K562 (cell line): Measurements from ENCODE around the gene UQCC5. TPM values are rescaled to one million over a fixed set of nuclear protein-coding genes. Genes with fewer than 3 reads are reported as not detected.

Experiments
- ADNP ChIP-seq: fragments of 200-800 bp; sonication (Bioruptor generic); IDR thresholded peaks from 2 replicates; pipeline ENCODE4 v1.6.1; 2016; ENCODE audit warnings: missing genetic modification characterization, missing compliant biosample characterization
- DPF2 ChIP-seq: fragments of 450-650 bp; IDR thresholded peaks from 2 replicates; pipeline ENCODE4 v1.6.1; 2016
- HMG20A ChIP-seq: fragments of 450-650 bp; formaldehyde crosslinking; conservative IDR thresholded peaks from 2 replicates; pipeline ENCODE4 v1.4.0; 2020; ENCODE audit warnings: mild to moderate bottlenecking, mixed read lengths
- KLF6 ChIP-seq: fragments of 250-450 bp; sonication (Bioruptor Pico); IDR thresholded peaks from 2 replicates; pipeline ENCODE4 v1.4.0; 2020; ENCODE audit warnings: mild to moderate bottlenecking, moderate library complexity, borderline replicate concordance
- MAZ ChIP-seq, 2 experiments: fragments of 450-650 bp in 1 of 2; sonication (generic) in 1 of 2; formaldehyde crosslinking; IDR thresholded peaks in 1 of 2; conservative IDR thresholded peaks in 1 of 2; 2 replicates each; pipeline versions ENCODE4 v1.4.0 to v1.5.0; 2020; ENCODE audit warnings: mild to moderate bottlenecking in 1 of 2, missing genetic modification reagents in 1 of 2
- ZNF3 ChIP-seq: fragments of 250-450 bp; sonication (Bioruptor Pico); IDR thresholded peaks from 2 replicates; pipeline ENCODE4 v1.5.0; 2021; ENCODE audit warnings: mild to moderate bottlenecking, moderate library complexity
- ZNF551 ChIP-seq: fragments of 250-450 bp; sonication (Bioruptor Pico); IDR thresholded peaks from 2 replicates; pipeline ENCODE4 v1.5.0; 2021; ENCODE audit warnings: mild to moderate bottlenecking, moderate library complexity
- ZNF696 ChIP-seq: fragments of 250-450 bp; sonication (Bioruptor Pico); conservative IDR thresholded peaks from 2 replicates; pipeline ENCODE4 v1.4.0; 2020; ENCODE audit warnings: mild to moderate bottlenecking, moderate library complexity
- polyA plus RNA-seq, 8 experiments: library from polyadenylated mRNA; depleted of rRNA in 4 of 8; stranded (reverse) in 5 of 8; unstranded in 3 of 8; fragments of >200 nt; fragmentation: Nextera tagmentation in 2 of 8; fragmentation: Illumina TruSeq in 1 of 8; extraction: Ambion mirVana in 2 of 8; extraction: Trizol in 1 of 8; gene quantifications; 2 replicates each; pipeline versions ENCODE4 v1.2.1 to v1.2.3, GENCODE V29; 2011 to 2014; ENCODE audit warnings: inconsistent platforms in 1 of 8, missing spikeins in 1 of 8
- total RNA-seq, 7 experiments: library from RNA; depleted of rRNA in 6 of 7; stranded (reverse); fragments of >200 nt in 6 of 7; fragmentation: Illumina TruSeq in 2 of 7; extraction: Trizol in 2 of 7; gene quantifications; 2 replicates each; pipeline versions ENCODE4 v1.2.1 to v1.2.3, GENCODE V29; 2011 to 2021; ENCODE audit warnings: low replicate concordance in 1 of 7
- TF ChIP-seq, protein P1 (sequence below): fragments of 450-650 bp; IDR thresholded peaks from 2 replicates; pipeline ENCODE4 v1.6.1; 2016; ENCODE audit warnings: low read depth, mild to moderate bottlenecking, moderate library complexity
- TF ChIP-seq, protein P2 (sequence below), 2 experiments: fragments of 450-650 bp in 1 of 2; sonication (generic) in 1 of 2; formaldehyde crosslinking in 1 of 2; IDR thresholded peaks in 1 of 2; conservative IDR thresholded peaks in 1 of 2; 2 replicates each; pipeline versions ENCODE4 v1.6.1 to v1.8.1; 2016 to 2023; ENCODE audit warnings: mild to moderate bottlenecking in 2 of 2, moderate library complexity in 2 of 2, inconsistent platforms in 1 of 2, missing genetic modification reagents in 1 of 2
- TF ChIP-seq, protein P3 (sequence below): sonication (generic); formaldehyde crosslinking; IDR thresholded peaks from 2 replicates; pipeline ENCODE4 v1.8.0; 2022; ENCODE audit warnings: mild to moderate bottlenecking, low read depth, missing genetic modification reagents
- TF ChIP-seq, protein P4 (sequence below): fragments of 450-650 bp; IDR thresholded peaks from 2 replicates; pipeline ENCODE4 v1.6.1; 2018; ENCODE audit not compliant: partially characterized antibody
- TF ChIP-seq, protein P5 (sequence below): fragments of 250-450 bp; sonication (Bioruptor Pico); IDR thresholded peaks from 2 replicates; pipeline ENCODE4 v1.4.0; 2020

Gene UQCC5
- total and polyA plus RNA-seq, 9 of the 15 experiments (the other 6 are each of a cell fraction or from before 2014, with no cell fraction given) = 10.2 to 55.4 (median 33.8) TPM

DNA sequence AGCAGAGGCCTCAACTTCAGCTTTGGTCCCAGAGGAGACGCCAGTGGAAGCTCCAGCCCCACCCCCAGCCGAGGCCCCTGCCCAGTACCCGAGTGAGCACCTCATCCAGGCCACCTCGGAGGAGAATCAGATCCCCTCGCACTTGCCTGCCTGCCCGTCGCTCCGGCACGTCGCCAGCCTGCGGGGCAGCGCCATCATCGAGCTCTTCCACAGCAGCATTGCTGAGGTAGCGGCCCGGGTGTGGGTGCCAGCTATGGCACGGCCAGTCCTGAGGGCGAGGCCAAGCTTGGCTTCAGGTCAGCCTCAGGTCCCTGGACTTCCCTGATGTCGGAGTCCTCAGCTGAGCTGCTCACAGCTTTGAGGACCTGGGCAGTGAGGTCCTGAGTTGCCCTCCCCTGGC, 47.0 kb upstream of the UQCC5 start (continued):
- TF ChIP-seq, protein P1, sequence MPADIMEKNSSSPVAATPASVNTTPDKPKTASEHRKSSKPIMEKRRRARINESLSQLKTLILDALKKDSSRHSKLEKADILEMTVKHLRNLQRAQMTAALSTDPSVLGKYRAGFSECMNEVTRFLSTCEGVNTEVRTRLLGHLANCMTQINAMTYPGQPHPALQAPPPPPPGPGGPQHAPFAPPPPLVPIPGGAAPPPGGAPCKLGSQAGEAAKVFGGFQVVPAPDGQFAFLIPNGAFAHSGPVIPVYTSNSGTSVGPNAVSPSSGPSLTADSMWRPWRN = no peak
- TF ChIP-seq, protein P2, sequence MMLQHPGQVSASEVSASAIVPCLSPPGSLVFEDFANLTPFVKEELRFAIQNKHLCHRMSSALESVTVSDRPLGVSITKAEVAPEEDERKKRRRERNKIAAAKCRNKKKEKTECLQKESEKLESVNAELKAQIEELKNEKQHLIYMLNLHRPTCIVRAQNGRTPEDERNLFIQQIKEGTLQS (IDR thresholded peaks at IDR 0.05) = no peak
- TF ChIP-seq, protein P2 (CRISPR knock-in tag; conservative IDR thresholded peaks at IDR 0.05) = no peak
- no peak for TF ChIP-seq ADNP
- TF ChIP-seq ZNF3 (CRISPR knock-in tag) = no peak
- TF ChIP-seq DPF2 = no peak
- TF ChIP-seq, protein P3, sequence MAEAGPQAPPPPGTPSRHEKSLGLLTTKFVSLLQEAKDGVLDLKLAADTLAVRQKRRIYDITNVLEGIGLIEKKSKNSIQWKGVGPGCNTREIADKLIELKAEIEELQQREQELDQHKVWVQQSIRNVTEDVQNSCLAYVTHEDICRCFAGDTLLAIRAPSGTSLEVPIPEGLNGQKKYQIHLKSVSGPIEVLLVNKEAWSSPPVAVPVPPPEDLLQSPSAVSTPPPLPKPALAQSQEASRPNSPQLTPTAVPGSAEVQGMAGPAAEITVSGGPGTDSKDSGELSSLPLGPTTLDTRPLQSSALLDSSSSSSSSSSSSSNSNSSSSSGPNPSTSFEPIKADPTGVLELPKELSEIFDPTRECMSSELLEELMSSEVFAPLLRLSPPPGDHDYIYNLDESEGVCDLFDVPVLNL (CRISPR knock-in tag) = no peak
- TF ChIP-seq MAZ (CRISPR knock-in tag; conservative IDR thresholded peaks at IDR 0.05 in 1 of 2, IDR thresholded peaks at IDR 0.05 in 1 of 2) = no peak
- TF ChIP-seq, protein P4, sequence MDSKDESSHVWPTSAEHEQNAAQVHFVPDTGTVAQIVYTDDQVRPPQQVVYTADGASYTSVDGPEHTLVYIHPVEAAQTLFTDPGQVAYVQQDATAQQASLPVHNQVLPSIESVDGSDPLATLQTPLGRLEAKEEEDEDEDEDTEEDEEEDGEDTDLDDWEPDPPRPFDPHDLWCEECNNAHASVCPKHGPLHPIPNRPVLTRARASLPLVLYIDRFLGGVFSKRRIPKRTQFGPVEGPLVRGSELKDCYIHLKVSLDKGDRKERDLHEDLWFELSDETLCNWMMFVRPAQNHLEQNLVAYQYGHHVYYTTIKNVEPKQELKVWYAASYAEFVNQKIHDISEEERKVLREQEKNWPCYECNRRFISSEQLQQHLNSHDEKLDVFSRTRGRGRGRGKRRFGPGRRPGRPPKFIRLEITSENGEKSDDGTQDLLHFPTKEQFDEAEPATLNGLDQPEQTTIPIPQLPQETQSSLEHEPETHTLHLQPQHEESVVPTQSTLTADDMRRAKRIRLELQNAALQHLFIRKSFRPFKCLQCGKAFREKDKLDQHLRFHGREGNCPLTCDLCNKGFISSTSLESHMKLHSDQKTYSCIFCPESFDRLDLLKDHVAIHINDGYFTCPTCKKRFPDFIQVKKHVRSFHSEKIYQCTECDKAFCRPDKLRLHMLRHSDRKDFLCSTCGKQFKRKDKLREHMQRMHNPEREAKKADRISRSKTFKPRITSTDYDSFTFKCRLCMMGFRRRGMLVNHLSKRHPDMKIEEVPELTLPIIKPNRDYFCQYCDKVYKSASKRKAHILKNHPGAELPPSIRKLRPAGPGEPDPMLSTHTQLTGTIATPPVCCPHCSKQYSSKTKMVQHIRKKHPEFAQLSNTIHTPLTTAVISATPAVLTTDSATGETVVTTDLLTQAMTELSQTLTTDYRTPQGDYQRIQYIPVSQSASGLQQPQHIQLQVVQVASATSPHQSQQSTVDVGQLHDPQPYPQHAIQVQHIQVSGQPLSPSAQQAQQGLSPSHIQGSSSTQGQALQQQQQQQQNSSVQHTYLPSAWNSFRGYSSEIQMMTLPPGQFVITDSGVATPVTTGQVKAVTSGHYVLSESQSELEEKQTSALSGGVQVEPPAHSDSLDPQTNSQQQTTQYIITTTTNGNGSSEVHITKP = no peak
- TF ChIP-seq KLF6 (CRISPR knock-in tag) = no peak
- no peak for TF ChIP-seq ZNF551 (CRISPR knock-in tag)
- no peak for TF ChIP-seq HMG20A (CRISPR knock-in tag)
- TF ChIP-seq, protein P5, sequence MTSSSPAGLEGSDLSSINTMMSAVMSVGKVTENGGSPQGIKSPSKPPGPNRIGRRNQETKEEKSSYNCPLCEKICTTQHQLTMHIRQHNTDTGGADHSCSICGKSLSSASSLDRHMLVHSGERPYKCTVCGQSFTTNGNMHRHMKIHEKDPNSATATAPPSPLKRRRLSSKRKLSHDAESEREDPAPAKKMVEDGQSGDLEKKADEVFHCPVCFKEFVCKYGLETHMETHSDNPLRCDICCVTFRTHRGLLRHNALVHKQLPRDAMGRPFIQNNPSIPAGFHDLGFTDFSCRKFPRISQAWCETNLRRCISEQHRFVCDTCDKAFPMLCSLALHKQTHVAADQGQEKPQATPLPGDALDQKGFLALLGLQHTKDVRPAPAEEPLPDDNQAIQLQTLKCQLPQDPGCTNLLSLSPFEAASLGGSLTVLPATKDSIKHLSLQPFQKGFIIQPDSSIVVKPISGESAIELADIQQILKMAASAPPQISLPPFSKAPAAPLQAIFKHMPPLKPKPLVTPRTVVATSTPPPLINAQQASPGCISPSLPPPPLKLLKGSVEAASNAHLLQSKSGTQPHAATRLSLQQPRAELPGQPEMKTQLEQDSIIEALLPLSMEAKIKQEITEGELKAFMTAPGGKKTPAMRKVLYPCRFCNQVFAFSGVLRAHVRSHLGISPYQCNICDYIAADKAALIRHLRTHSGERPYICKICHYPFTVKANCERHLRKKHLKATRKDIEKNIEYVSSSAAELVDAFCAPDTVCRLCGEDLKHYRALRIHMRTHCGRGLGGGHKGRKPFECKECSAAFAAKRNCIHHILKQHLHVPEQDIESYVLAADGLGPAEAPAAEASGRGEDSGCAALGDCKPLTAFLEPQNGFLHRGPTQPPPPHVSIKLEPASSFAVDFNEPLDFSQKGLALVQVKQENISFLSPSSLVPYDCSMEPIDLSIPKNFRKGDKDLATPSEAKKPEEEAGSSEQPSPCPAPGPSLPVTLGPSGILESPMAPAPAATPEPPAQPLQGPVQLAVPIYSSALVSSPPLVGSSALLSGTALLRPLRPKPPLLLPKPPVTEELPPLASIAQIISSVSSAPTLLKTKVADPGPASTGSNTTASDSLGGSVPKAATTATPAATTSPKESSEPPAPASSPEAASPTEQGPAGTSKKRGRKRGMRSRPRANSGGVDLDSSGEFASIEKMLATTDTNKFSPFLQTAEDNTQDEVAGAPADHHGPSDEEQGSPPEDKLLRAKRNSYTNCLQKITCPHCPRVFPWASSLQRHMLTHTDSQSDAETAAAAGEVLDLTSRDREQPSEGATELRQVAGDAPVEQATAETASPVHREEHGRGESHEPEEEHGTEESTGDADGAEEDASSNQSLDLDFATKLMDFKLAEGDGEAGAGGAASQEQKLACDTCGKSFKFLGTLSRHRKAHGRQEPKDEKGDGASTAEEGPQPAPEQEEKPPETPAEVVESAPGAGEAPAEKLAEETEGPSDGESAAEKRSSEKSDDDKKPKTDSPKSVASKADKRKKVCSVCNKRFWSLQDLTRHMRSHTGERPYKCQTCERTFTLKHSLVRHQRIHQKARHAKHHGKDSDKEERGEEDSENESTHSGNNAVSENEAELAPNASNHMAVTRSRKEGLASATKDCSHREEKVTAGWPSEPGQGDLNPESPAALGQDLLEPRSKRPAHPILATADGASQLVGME (CRISPR knock-in tag) = no peak
- TF ChIP-seq ZNF696 (CRISPR knock-in tag) = no peak
